Calu3 (cell line): ENCODE results near the gene EHBP1. TPM values are rescaled to one million over a fixed set of nuclear protein-coding genes. Genes with fewer than 3 reads are reported as not detected.

Experiments used
- BruUV-seq: library from RNA; stranded (reverse); fragments of 400-500 nt; replicated peaks from 2 replicates; lab custom pipeline; 2021; lab: Mats Ljungman, UMichigan
- CTCF ChIA-PET: fragments of 300-600 bp; sonication (Branson Sonifier 250); formaldehyde crosslinking; loops from one replicate; lab custom pipeline; 2022; ENCODE audit warnings: antibody characterized with exemption; lab: Charles Lee
- DNase-seq: peaks from one replicate; pipeline ENCODE4 v3.0.0; 2022
- H3K27ac Mint-ChIP-seq: one replicate; pipeline ENCODE4 v1.8.0; 2022; ENCODE audit warnings: mixed read lengths; ENCODE audit not compliant: unreplicated experiment
- H3K27me3 Mint-ChIP-seq: one replicate; pipeline ENCODE4 v1.8.0; 2022; ENCODE audit warnings: mixed read lengths; ENCODE audit not compliant: unreplicated experiment
- H3K36me3 Mint-ChIP-seq: one replicate; pipeline ENCODE4 v1.8.0; 2022; ENCODE audit warnings: mild to moderate bottlenecking, moderate library complexity, mixed read lengths; ENCODE audit not compliant: insufficient read depth, unreplicated experiment
- H3K4me1 Mint-ChIP-seq: one replicate; pipeline ENCODE4 v1.8.0; 2022; ENCODE audit warnings: mild to moderate bottlenecking, low read depth, mixed read lengths; ENCODE audit not compliant: unreplicated experiment
- H3K4me3 Mint-ChIP-seq: one replicate; pipeline ENCODE4 v1.8.0; 2022; ENCODE audit warnings: mild to moderate bottlenecking, low read depth, moderate library complexity, mixed read lengths; ENCODE audit not compliant: unreplicated experiment
- H3K9me3 Mint-ChIP-seq: one replicate; pipeline ENCODE4 v1.8.0; 2022; ENCODE audit warnings: low read depth, mixed read lengths; ENCODE audit not compliant: unreplicated experiment
- intact Hi-C: fragments of 100-400 bp; cut with micrococcal nuclease; formaldehyde crosslinking; loops from one replicate; pipeline ENCODE4 v1.10.0; 2022; ENCODE audit not compliant: unreplicated experiment
- total RNA-seq: library from RNA; stranded (reverse); gene quantifications from 2 replicates; pipeline ENCODE4 v1.2.3, GENCODE V29; 2022
- TF ChIP-seq, protein P1 (sequence below): fragments of 200-600 bp; IDR thresholded peaks from one replicate; pipeline ENCODE4 v1.8.0; 2022; ENCODE audit warnings: antibody characterized with exemption; ENCODE audit not compliant: unreplicated experiment

EHBP1 gene
- total RNA-seq, 1 experiment from 2014 or later: 82.9 TPM

DNA sequence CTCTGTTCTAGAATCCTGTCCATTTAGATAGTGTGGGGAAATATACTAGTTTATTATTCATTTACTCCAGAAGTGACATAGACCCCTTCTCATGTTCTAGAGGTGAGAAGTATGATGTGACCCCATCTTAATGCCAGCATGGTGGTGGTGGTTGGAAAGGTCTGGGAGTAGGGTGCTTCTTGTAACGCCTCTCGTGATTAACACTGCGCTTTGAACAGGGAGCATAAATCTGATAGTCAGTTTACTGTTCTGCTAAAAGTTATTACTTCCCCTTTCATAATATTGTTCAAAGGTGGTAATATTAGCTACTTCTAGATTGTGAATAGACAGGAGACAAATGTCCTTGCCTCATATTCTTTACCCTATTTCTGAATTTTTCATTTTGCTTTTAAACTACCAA lies 35.6 kb downstream of the EHBP1 start:
- DNase-seq: no peak
- Mint-ChIP-seq H3K4me3 (no peak overlapping the region), H3K36me3 (no peaks in the 10 kb centered on the region), H3K27me3 (no peaks in the 10 kb centered on the region), H3K9me3 (no peaks in the 10 kb centered on the region), H3K27ac (no peak overlapping the region), H3K4me1 (peaks cover 44% of the 10 kb centered on the region)
- intact Hi-C loops: no loop called here
- CTCF ChIA-PET: no interaction called here
- TF ChIP-seq, protein P1, sequence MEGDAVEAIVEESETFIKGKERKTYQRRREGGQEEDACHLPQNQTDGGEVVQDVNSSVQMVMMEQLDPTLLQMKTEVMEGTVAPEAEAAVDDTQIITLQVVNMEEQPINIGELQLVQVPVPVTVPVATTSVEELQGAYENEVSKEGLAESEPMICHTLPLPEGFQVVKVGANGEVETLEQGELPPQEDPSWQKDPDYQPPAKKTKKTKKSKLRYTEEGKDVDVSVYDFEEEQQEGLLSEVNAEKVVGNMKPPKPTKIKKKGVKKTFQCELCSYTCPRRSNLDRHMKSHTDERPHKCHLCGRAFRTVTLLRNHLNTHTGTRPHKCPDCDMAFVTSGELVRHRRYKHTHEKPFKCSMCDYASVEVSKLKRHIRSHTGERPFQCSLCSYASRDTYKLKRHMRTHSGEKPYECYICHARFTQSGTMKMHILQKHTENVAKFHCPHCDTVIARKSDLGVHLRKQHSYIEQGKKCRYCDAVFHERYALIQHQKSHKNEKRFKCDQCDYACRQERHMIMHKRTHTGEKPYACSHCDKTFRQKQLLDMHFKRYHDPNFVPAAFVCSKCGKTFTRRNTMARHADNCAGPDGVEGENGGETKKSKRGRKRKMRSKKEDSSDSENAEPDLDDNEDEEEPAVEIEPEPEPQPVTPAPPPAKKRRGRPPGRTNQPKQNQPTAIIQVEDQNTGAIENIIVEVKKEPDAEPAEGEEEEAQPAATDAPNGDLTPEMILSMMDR: no peak
- BruUV-seq: no TSS peak

GRCh38 chr2:62741954-62742722 lies 36.6 kb downstream of the EHBP1 start:
- H3K27me3 Mint-ChIP-seq: no peaks in the 10 kb centered on the region
- CTCF ChIA-PET: interaction anchor here (0.5 to 0.6 kb wide), 2 partner anchors 15 to 32 kb away, joined by 3 read pairs; no protein-coding TSS in a partner anchor
- H3K4me3 Mint-ChIP-seq: no peak overlapping the region
- DNase-seq: no peak
- H3K36me3 Mint-ChIP-seq: no peaks in the 10 kb centered on the region
- intact Hi-C loops: no loop called here
- H3K9me3 Mint-ChIP-seq: no peaks in the 10 kb centered on the region
- BruUV-seq: no TSS peak
- peaks cover 34% of the 10 kb centered on the region for H3K4me1 Mint-ChIP-seq
- TF ChIP-seq, protein P1: no peak
- no peak overlapping the region for H3K27ac Mint-ChIP-seq

DNA sequence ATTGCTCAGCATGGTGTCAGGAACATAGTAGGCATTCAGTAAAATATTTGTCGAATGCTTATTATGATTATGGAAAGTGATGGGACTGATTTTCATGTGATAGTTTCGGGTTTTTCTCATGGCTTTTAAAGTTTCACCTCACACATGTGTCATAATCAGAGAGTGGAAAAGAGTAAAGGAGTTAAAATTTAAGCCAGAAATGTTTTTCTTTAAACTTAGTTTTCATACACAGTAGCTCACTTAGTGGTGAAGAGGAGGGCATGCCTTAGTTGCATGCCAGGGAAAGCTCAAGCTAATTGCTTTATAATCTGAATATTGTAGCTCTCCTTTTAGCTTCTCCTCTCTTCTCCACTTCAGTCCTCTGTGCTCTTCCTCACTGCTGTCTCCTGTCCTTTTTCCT lies 38.0 kb downstream of the EHBP1 start:
- TF ChIP-seq, protein P1: no peak
- H3K4me3 Mint-ChIP-seq: no peak overlapping the region
- intact Hi-C loops: no loop called here
- no peaks in the 10 kb centered on the region for H3K9me3 Mint-ChIP-seq
- CTCF ChIA-PET: interaction anchor here (0.6 kb wide), 1 partner anchor 1970 kb away, joined by 3 read pairs; no protein-coding TSS in a partner anchor
- BruUV-seq: no TSS peak
- no peaks in the 10 kb centered on the region for H3K27me3 Mint-ChIP-seq
- peaks cover 29% of the 10 kb centered on the region for H3K4me1 Mint-ChIP-seq
- H3K27ac Mint-ChIP-seq: no peak overlapping the region
- no peak for DNase-seq
- H3K36me3 Mint-ChIP-seq: peaks cover 5% of the 10 kb centered on the region

DNA sequence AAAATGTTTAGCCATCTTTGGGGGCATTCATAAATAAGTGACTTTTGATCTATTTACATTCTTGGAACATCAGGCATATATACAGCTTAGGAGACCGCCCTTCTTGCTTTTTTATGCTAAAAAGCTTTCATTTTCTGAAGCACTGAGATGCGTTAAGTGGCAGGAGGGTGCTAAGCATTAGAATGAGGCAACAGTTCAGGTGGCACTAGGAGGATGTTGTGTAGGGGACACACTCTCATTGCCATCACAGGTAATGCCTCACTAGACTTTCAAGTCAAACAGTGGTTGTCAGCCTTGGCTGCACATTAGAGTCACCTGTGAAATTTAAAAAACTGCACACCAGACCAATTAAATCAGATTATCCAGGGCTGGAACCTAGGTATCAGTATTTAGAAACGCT lies 39.1 kb downstream of the EHBP1 start:
- no TSS peak for BruUV-seq
- Mint-ChIP-seq H3K36me3 (peaks cover 5% of the 10 kb centered on the region), H3K4me1 (peaks cover 20% of the 10 kb centered on the region), H3K27me3 (no peaks in the 10 kb centered on the region), H3K27ac (no peak overlapping the region), H3K9me3 (no peaks in the 10 kb centered on the region), H3K4me3 (no peak overlapping the region)
- CTCF ChIA-PET: no interaction called here
- DNase-seq: no peak
- intact Hi-C loops: no loop called here
- TF ChIP-seq, protein P1: no peak
